ENCODE results near the gene MAU2.

GRCh38 chr19:19297759-19298158 lies 22.9 kb upstream of the MAU2 start:
- TF ChIP-seq CTCF (IDR thresholded peaks at IDR 0.05; ENCODE audit: low read depth, low read length, poor library complexity, severe bottlenecking) = no peak
- TF ChIP-seq EZH2phosphoT487 (IDR thresholded peaks at IDR 0.05; ENCODE audit: borderline replicate concordance, low read length) = no peak

Measured in DOHH2 (cell line).